Measurements from ENCODE around the gene CLEC5A.
"Not testable (repeated sequence)": the region's sequence is repeated elsewhere in the genome, so short reads cannot be mapped to it uniquely, and the experiment has no call there.

CLEC5A gene

DNA sequence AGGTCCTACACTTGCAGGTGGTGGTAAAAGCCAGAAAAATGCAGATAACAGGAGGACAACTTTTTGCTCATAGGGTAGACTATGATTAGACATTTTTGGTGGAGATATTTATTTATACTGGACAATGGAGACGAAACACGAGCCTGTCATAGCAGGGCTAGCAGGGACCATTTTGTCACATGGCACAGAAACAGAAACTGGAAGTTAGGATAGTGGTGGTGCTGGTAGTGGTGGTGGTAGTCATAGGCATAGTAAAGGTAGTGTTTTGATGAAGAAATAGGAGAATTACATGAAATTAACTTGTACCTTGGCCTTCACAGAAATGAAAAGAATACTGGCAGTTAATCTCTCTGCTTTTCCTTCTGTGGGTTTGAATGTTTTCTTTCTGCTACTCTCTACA, 40.1 kb upstream of the CLEC5A start:
- no peak for DNase-seq (ENCODE audit: low spot score)
- TF ChIP-seq, protein P1, sequence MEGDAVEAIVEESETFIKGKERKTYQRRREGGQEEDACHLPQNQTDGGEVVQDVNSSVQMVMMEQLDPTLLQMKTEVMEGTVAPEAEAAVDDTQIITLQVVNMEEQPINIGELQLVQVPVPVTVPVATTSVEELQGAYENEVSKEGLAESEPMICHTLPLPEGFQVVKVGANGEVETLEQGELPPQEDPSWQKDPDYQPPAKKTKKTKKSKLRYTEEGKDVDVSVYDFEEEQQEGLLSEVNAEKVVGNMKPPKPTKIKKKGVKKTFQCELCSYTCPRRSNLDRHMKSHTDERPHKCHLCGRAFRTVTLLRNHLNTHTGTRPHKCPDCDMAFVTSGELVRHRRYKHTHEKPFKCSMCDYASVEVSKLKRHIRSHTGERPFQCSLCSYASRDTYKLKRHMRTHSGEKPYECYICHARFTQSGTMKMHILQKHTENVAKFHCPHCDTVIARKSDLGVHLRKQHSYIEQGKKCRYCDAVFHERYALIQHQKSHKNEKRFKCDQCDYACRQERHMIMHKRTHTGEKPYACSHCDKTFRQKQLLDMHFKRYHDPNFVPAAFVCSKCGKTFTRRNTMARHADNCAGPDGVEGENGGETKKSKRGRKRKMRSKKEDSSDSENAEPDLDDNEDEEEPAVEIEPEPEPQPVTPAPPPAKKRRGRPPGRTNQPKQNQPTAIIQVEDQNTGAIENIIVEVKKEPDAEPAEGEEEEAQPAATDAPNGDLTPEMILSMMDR (IDR thresholded peaks at IDR 0.05; ENCODE audit: extremely low read depth, insufficient read depth, missing control alignments): no peak
- in situ Hi-C loops (cut with MboI; ENCODE audit: low pct_unique_long_range_greater_than_20kb, low sequenced_read_pairs, unreplicated experiment): no loop called here

DNA sequence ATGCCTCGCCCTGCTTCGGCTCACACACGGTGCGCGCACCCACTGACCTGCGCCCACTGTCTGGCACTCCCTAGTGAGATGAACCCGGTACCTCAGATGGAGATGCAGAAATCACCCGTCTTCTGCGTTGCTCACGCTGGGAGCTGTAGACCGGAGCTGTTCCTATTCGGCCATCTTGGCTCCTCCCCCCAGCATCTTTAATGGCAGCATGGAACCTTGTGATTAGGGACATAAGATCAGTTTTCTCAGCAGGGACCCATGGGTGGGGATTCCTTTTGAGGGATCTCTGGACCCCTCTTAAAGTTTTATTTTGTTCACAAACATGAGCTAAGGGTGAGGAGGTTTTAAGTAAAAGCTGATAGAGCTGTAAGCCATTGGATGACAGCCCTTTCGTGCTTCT, 39.2 kb upstream of the CLEC5A start:
- in situ Hi-C loops (cut with MboI; ENCODE audit: low pct_unique_long_range_greater_than_20kb, low sequenced_read_pairs, unreplicated experiment); DNase-seq (ENCODE audit: low spot score): not testable (repeated sequence)

DNA sequence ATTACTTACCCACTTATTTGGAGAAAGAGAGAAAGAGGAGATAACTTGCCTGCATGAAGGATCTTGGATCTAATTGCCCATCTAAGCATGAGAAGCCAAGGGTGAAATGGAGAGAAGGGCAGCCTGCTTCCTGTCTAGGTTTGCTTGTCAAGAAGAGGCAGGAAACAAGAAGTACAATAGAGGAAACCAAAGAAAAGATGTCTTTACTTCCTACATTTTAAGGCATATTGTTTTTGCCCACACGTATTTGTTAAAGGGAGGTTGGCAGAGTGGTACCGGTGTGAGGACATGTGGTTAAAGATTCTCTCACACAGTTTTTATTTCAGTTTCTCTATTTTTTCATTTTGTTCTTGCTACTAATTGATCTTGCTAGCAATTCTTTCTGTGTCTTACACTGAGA, 32.8 kb upstream of the CLEC5A start:
- in situ Hi-C loops (cut with MboI; ENCODE audit: low pct_unique_long_range_greater_than_20kb, low sequenced_read_pairs, unreplicated experiment): no loop called here
- DNase-seq (ENCODE audit: low spot score): no peak
- TF ChIP-seq, protein P1 (IDR thresholded peaks at IDR 0.05; ENCODE audit: extremely low read depth, insufficient read depth, missing control alignments): no peak

DNA sequence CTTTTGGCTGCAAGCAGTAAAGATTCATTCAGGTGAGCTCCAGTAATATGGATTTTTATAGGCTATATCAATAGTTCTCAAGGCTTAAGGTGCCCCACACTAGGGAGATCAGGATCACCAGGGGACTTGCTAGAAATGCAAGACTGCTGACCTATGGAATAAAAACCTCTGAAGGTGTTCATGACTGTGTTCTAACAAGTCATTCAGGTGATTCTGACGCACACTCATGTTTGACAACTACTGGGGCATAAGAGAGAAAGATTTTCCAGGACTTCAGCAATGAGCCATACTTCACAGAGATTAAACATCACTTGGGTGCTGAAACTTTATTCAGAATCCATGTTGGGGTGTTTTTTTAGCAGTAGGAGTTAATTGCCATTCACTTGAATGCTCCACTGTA, 31.6 kb upstream of the CLEC5A start:
- in situ Hi-C loops (cut with MboI; ENCODE audit: low pct_unique_long_range_greater_than_20kb, low sequenced_read_pairs, unreplicated experiment): no loop called here
- TF ChIP-seq, protein P1 (IDR thresholded peaks at IDR 0.05; ENCODE audit: extremely low read depth, insufficient read depth, missing control alignments): no peak
- DNase-seq (ENCODE audit: low spot score): no peak

DNA sequence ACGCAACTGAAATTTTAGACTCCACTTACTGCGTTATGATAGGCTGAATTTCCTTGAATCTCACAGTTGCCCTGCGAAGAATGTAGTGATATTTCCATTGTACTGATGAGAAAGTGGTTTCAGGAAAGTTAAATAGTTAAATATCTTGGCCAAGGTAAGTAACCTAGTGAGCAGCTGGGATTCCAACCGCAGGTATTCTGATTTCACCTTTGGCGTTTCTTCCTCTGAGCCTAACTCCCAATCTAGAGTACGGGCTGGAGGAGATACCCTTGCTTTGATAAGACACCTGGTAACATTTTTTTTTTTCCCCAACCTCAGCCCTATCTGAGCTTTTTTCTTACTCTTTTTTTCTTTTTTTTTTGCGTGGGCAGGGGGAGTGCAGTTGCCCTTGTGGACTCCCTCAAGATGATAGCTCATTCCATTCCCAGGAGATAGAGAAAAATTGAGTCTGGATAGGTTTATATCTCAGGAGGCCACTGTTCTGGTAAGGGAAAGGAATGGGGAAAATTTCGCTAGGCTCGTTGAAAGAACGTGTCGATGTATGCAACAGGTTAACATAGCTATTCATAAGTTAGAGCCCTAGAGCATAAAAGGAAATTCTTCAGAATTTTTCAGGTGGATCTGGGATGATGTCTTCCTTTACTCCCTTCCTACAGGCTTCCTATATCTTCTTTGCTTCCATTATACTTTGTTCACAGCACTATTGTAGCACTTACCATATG, 29.9 kb upstream of the CLEC5A start:
- in situ Hi-C loops (cut with MboI; ENCODE audit: low pct_unique_long_range_greater_than_20kb, low sequenced_read_pairs, unreplicated experiment): no loop called here
- TF ChIP-seq, protein P1 (IDR thresholded peaks at IDR 0.05; ENCODE audit: extremely low read depth, insufficient read depth, missing control alignments): no peak
- no peak for DNase-seq (ENCODE audit: low spot score)

DNA sequence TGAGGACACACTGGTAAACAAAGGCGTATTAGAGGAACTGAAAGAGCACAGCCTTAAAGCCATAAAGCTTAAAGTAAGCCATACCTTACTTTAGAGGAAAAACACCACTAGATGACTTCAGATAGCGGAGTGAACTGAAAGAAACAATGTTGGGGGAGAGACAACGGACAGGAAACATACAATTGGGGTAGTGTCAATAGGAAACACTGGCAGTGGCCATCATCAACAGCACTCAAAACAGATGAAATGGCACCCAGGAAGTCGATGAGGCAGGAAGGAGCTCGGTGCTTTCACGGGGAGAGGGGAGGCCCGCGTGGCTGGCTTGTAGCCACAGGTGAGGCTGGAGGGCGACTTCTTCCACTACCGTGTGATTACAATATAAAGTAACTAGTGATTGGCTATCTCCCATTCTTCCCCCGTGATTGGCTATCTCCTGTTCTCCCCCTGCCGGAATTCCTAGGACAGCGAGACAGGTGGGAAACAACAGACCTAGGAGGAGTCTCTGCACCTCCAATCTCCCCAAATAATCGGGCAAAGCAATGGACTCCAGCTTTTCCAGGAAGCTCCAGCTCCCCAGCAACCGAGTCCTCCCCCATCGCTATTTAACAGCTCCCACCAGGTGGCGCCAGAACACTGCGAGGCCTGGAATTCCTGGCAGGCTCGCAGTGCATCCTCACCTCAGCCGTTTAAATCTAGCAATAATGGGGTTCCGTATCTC, 29.2 kb upstream of the CLEC5A start:
- DNase-seq (ENCODE audit: low spot score): peak; percentile 66
- TF ChIP-seq, protein P1 (IDR thresholded peaks at IDR 0.05; ENCODE audit: extremely low read depth, insufficient read depth, missing control alignments): peak; percentile 91
- in situ Hi-C loops (cut with MboI; ENCODE audit: low pct_unique_long_range_greater_than_20kb, low sequenced_read_pairs, unreplicated experiment): no loop called here

DNA sequence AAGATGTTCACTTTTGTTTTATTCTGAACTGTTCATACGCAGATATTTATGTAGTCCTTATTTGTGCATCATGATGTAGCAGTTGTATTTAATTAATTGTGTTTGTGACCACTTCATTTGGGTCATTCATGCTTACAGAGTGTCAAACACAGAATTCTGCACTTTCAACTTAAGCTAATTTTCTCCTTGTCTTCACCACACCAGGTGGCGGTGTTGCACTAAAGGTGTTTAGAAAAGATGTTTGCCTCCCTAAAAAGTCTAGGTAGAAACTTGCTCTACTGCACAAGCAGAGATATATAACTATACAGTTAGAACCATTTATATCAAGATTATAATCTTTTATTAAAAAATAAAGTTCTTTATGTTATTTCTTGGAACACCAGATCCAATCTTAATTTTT, 28.1 kb upstream of the CLEC5A start:
- in situ Hi-C loops (cut with MboI; ENCODE audit: low pct_unique_long_range_greater_than_20kb, low sequenced_read_pairs, unreplicated experiment): no loop called here
- TF ChIP-seq, protein P1 (IDR thresholded peaks at IDR 0.05; ENCODE audit: extremely low read depth, insufficient read depth, missing control alignments): peak; percentile 41
- no peak for DNase-seq (ENCODE audit: low spot score)
